HEK293T (cell line): ENCODE results near the gene PRG2.
"Not testable (repeated sequence)": the region's sequence is repeated elsewhere in the genome, so short reads cannot be mapped to it uniquely, and the experiment has no call there.

ENCODE experiments used
- ARNT ChIP-seq: fragments of 450-650 bp; IDR thresholded peaks from 2 replicates; pipeline ENCODE4 v1.6.1; 2017; ENCODE audit warnings: mild to moderate bottlenecking
- FOXA1 ChIP-seq: fragments of 450-650 bp; IDR thresholded peaks from 2 replicates; pipeline ENCODE4 v1.6.1; 2016; ENCODE audit warnings: mild to moderate bottlenecking
- FOXM1 ChIP-seq: fragments of 450-650 bp; IDR thresholded peaks from 2 replicates; pipeline ENCODE4 v1.6.1; 2017; ENCODE audit warnings: mild to moderate bottlenecking, borderline replicate concordance
- HDGF ChIP-seq: fragments of 450-650 bp; IDR thresholded peaks from 2 replicates; pipeline ENCODE4 v1.6.1; 2017; ENCODE audit warnings: antibody characterized with exemption, borderline replicate concordance
- SP1 ChIP-seq: fragments of 450-650 bp; IDR thresholded peaks from 2 replicates; pipeline ENCODE4 v1.6.1; 2017
- SUZ12 ChIP-seq: fragments of 450-650 bp; IDR thresholded peaks from 2 replicates; pipeline ENCODE4 v1.6.1; 2016; ENCODE audit warnings: mild to moderate bottlenecking

DNA sequence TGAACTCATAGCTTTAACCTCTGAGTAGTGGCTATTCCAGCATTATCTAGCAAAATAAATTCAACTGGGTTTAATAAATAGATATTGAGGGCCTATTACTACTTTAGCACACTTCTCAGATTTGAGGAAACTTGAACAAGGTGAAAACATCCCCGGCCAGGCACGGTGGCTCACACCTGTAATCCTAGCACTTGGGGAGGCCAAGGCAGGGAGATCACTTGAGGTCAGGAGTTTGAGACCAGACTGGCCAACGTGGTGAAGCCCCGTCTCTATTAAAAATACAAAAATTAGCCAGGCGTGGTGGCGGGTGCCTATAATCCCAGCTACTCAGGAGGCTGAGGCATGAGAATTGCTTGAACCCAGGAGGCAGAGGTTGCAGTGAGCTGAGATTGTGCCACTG, 53.6 kb downstream of the PRG2 start:
- not testable (repeated sequence) for TF ChIP-seq HDGF, ARNT, SUZ12, SP1, FOXM1, FOXA1
